ENCODE measurements around the gene NDUFA5.
"Not testable (repeated sequence)": the region's sequence is repeated elsewhere in the genome, so short reads cannot be mapped to it uniquely, and the experiment has no call there.

The NDUFA5 gene

DNA sequence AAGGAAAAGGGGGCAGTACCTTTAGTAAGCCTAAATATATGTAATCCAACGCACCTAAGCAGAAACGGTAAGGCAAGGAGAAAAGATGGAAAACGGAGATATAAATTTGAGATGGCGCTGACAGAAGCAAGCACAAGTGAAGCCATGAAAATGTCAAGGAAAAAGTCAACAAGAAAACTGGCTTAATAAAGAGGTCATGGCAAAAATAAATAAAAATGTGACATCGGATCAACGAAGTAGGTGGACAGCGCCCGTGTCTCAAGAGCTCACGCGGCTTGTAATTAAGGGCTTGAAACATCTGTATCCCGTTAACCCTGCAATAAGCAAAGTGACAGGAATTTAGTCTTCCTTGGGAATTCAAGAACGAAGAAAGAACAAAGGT lies 611 bp downstream of the NDUFA5 start:
- no peak for DNase-seq (ENCODE audit: low spot score)

DNA sequence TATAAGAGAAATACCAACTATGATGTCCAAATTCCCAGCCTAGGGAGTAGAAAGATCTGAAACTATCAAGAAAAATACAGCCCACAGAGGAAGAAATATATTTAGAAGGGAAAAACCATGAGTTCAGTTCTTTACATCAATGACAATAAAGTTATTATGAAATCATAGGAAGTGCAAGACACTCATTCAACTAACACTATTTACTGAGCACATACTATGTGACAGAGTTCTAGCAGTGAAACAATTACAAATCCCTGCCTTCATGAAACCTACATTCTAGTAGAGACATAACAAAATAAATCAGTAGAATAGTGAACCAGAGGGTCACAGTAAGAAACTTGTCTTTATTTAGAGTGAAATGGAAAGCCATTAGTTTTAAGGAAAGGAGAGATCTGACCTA lies 2.1 kb downstream of the NDUFA5 start:
- no peak for DNase-seq (ENCODE audit: low spot score)

DNA sequence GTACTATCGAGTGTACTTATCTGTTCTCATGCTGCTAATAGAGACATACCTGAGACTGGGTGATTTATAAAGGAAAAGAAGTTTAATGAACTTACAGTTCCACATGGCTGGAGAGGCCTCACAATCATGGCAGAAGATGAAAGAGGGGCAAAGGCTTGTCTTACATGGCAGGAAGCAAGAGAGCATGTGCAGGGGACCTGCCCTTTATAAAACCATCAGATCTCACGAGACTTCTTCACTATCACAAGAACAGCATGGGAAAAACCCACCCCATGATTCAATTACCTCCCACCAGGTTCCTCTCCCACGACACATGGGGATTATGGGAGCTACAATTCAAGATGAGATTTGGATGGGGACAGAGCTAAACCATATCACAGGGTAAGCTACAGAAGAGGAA lies 4.5 kb downstream of the NDUFA5 start:
- no peak for DNase-seq (ENCODE audit: low spot score)

DNA sequence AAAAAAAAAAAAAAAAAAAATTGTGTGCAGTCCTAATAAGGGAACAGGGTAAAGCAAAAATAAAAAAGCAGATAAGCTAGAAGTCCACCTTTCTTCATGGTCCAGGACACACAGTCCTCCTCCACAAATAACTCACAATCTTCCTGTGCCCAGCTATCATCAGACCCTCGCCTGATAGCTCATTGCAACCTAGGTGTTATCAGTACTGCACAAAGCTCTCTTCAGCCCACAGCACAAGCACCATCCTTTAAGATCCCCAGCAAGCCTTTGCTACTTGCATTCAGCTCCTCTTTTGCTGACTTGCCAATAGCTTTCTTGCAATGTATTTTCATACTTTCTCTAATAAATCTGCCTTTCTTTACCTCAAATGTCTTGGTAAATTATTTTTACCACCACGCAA lies 5.0 kb downstream of the NDUFA5 start:
- no peak for DNase-seq (ENCODE audit: low spot score)

DNA sequence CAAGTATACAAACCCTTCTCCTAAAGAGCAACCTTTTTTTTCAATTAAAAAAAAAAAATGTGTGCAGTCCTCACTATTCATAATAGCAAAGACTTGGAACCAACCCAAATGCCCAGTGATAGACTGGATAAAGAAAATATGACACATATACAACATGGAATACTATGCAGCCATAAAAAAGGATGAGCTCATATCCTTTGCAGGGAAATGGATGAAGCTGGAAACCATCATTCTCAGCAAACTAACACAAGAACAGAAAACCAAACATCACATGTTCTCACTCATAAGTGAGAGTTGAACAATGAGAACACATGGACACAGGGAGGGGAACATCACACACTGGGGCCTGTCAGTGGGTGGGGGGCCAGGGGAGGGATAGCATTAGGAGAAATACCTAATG lies 5.5 kb downstream of the NDUFA5 start:
- not testable (repeated sequence) for DNase-seq (ENCODE audit: low spot score)

DNA sequence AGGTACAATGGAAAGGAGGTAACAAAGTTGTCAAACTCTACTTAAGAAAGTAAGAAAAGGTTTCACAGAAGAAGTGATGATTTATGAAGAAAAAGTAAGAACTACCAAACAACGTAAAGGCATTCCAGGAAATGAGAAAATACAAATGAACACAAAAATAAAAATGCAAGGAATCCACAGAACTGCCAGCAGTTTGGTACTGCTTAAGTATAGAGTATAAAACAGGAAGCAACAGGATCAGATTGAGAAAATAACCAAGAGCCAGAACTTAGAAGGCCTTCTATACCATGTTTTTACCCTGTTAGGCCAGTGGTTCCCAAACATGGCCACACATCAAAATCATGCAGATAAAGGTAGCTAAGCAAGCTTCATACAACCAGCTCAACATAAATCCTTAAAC lies 9.2 kb downstream of the NDUFA5 start:
- no peak for DNase-seq (ENCODE audit: low spot score)

DNA sequence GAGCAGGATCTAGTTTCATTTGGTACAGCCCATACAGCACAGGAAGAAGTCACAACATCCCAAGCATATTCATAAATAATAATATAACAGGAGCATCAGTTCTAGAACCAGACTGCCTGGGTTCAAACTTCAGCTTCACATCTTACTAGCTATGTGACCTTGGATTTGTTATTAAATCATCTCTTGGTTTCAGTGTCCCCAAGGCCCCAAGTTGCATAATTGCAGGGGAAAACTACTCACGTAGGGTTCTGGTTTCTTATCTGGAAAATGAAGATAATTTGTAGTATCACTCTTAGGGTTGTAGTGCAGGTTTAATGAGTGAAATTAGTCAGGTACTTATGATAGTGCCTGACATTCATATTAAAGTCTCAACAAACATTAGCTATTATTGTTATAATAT lies 17.7 kb downstream of the NDUFA5 start:
- no peak for DNase-seq (ENCODE audit: low spot score)

DNA sequence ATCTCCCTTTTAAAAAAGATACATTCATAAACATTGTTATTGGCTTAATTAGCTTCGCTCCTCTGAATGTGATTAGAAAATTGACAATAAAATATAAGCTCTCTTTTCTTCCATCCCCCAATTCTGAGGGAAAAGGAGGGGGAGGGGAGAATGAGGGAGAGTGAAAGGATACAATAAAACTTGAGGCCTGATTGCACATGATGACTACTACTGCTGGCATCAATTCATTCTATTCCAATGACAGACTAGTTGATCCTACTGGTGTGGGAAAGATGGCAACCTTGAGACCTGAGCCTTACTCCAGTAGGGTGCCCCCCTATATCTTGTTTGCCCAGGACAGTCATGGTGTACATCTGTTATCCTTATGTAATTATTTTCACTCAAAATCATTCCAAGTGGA lies 18.7 kb downstream of the NDUFA5 start:
- DNase-seq (ENCODE audit: low spot score): no peak

DNA sequence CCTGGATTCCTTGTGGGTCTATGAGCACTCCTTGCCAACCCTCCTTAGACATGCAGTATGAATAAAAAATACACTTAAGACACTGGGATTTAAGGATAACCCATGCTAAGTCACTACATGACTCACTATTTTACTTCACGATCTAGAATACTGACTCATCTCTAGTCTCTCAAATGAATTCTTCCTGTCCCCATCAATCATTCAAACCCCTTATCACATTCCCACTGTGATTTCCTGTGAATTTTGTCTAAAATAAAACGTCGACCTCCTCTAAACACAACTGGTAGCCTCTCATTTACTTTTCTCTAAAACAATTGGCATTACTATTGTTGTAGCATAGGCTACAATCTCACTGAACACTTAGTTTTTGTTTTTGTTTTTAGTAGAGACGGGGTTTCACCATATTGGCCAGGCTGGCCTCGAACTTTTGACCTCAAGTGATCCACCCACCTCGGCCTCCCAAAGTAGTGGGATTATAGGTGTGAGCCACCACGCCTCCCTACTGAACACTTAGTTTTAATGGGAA lies 19.4 kb downstream of the NDUFA5 start:
- no peak for DNase-seq (ENCODE audit: low spot score)

DNA sequence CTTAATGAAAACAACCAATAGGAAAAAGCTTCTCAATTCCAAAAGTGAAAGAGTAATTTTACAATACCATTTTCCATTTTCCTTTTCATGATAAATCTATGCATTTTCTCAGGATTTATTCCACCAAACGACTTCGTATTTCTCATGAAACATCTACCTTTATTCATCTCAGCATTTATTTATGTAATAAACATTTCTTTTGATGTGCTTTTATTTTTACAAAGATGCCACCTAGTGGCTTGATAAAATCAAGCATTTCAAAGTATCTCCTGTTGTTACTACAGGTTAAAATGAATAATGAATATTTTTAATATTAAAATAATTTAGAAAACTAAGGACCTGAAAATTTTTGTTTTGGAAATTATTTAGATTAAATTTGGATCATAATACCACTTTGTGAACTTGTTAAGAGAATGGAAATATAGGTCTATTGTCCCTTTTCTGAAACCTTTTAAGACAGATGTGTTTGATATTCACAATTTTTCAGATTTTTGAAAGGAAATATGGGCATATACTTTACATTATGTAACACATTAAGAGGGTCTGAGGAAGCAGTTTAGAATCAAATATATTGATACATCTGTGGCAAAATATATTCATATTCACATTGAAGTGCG lies 20.5 kb downstream of the NDUFA5 start:
- peak; percentile 37 for DNase-seq (ENCODE audit: low spot score)

DNA sequence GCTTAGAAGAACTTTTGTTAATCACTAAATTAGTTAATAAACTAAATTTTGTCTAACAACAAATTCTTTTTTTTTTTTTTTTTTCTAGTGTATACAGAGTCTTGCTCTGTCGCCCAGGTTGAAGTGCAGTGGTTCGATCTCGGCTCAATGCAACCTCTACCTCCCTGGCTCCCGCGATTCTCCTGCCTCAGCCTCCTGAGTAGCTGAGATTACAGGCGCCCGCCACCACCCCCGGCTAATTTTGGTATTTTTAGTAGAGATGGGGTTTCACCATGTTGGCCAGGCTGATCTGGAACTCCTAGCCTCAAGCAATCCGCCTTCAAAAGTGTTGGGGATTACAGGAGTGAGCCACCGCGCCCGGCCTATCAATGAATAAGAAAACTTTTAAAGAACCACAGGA lies 22.1 kb downstream of the NDUFA5 start:
- no peak for DNase-seq (ENCODE audit: low spot score)

DNA sequence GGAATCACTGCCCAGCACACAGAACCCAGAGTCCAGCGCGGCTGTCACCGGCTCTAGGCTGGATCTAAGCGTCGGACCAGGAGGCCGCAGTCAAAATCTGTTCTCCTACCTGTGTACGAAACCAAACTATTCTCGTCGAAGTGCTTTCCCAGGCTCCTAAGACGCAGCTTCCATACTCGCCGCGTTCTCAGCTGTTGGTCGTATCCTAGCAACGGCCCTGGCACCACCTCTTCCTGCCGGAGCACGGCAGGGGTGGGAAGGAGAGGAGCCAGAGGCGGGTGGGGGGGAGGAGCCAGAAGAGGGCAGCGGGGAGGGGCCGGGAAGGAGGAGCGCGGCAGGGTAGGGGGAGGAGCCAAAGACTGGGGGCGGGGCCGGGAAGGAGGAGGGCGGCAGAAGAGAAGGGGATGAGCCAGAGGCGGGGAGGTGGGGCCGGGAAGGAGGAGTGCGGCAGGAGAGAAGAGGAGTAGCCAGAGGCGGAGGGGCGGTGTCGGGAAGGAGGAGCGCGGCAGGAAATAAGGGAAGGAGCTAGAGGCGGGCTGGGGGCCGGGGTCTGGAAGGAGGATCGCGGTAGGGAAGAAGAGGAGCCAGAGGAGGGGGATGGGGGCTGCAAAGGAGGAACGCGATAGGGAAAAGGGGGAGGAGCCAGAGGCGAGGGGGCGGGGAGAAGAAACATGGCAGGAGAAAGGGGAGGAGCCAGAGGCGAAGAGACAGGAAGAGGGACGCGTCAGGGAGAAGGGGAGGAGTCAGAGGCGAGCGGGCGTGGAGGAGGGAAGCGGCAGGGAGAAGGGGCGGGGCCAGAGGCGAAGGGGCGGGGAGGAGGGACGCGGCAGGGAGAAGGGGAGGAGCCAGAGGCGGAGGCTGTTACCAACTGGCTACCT lies 23.0 kb downstream of the NDUFA5 start, which contains the start of gene IQUB:
IQUB (minus strand) TSS at position 213 of the 878 bp plus-strand sequence. CDS start 22,255 bp downstream, outside the sequence.
- peak; percentile 96 for DNase-seq (ENCODE audit: low spot score)

DNA sequence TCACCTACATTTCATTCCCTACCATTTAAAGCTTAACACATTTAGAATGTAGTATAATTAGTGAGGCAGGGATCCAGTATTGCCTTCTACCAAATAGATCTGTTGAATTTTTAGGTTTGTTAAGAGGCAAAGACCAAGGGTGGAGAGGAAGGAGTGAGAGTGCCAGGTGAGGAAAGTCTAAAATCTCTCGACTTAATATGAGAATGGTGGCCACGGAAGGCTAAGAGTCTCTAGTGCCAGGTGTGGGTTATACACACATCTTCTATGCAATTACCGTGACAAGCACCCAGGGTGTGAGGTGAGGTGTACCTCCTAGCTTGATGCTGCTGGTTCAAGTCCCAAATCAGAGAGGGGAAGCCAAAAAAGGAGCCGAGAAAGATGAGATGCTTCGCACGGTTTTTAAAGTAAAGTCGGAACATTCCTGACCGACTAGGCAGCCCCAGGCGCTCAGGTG lies 23.7 kb downstream of the NDUFA5 start:
- DNase-seq (ENCODE audit: low spot score): no peak

DNA sequence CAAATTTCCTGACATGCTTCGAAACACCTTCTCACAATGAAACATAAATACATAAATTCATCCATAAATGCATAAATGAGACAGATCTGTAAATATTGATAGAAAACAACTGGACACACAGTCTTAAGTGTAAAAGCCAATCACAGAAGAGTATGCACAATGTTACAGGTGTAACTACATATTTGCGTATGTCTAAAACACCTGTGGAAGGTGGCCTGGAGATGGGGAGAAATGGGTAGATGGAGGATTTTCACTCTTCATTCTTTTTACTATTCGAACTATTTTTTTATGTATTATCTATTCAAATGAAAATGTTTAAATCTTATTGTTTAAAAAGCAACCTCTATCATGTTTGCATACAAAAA lies 24.1 kb downstream of the NDUFA5 start:
- DNase-seq (ENCODE audit: low spot score): no peak

DNA sequence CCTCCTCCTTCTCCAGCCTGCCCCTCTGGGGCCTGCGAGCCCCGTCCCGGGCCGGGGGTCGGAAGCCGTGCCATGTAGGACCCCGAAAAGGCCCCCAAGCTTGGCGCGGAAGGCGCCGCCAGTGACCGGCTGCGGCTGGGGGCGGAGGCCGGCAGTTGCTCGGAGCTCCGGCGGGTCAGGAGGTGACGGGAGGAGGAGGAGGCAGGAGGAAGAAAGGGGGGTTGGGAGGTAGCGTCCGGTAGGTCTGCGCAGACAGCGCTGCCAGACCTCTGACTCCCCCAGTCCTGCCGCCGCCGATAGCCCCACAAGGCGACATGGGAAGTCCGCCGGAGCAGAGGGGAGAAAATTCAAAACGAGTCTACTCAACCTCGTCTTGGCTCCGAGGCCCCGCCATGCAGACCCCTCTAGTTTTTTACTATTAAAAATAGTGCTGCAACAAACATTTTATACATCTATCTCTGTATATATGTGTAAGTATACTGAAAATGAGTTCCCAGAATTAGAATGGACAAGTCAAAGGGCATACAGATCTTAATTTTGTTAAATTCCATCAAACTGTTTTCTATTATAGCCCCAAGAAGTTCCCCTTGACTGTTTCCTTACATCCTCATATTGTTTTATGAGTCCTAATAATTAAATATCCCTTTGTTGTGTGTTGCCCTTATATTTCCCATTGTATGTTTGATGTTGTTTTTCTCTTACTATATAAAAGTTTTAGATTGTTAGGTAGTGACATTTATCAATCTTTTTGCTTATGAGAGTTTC lies 24.6 kb downstream of the NDUFA5 start:
- DNase-seq (ENCODE audit: low spot score): not testable (repeated sequence)

DNA sequence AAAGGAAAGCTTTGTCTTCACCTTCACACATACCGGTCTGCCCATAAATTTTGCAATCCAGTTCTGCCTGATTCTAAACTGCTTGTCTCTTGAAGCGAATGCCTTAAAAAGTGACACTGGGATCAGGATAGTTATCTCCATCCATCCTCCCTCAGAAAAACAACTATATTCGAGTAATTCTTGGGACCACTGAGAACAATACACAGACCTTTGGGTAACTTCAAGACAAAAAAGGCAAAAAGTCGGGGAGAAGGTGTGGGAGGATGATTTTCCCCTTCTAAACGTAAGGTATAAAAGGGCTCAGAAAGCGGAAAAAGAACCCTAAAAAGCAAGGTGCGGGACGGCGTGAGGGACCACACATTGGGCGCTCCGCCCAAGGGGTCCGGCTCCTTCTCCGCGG lies 25.3 kb downstream of the NDUFA5 start:
- DNase-seq (ENCODE audit: low spot score): not testable (repeated sequence)

DNA sequence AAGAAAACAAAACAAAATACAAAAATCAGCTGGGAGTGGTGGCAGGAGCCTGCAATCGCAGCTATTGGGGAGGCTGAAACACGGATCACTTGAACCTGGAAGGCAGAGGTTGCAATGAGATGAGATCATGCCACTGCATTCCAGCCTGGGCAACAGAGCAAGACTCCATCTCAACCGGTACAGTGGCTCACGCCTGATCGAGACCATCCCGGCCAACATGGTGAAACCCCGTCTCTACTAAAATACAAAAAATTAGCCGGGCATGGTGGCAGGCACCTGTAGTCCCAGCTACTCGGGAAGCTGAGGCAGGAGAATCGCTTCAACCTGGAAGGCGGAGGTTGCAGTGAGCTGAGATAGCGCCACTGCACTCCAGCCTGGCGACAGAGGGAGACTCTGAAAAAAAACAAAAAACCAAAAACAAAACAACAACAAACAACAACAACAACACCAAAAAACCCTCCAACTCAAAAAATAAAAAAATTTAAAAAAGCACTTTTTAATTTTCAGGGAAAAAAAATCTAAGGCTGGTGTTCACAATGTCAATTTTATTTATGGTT lies 27.5 kb downstream of the NDUFA5 start:
- not testable (repeated sequence) for DNase-seq (ENCODE audit: low spot score)

DNA sequence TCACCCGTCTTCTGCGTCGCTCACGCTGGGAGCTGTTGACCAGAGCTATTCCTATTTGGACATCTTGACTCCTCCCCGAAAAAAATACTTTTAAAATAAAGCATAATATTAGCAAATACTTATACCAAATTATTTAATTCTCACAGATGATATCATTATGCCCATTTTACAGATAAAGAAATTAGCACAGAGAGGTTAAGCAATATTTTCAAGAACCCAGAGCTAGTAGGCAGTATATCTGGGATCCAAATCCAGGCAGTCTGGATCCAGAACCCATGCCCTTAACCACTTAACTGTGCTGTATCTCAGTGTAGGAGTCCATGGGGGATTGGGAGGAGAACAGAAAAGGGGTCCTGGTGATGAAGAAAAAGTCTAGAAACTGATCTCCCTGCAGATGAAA lies 29.4 kb downstream of the NDUFA5 start:
- no peak for DNase-seq (ENCODE audit: low spot score)

DNA sequence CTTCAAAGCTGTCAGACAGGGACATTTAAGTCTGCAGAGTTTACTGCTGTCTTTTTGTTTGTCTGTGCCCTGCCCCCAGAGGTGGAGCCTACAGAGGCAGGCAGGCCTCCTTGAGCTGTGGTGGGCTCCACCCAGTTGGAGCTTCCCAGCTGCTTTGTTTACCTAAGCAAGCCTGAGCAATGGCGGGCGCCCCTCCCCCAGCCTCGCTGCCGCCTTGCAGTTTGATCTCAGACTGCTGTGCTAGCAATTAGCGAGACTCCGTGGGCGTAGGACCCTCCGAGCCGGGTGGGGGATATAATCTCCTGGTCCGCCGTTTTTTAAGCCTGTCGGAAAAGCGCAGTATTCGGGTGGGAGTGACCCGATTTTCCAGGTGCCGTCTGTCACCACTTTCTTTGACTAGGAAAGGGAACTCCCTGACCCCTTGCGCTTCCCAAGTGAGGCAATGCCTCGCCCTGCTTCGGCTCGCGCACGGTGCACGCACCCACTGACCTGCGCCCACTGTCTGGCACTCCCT lies 29.8 kb downstream of the NDUFA5 start:
- DNase-seq (ENCODE audit: low spot score): not testable (repeated sequence)

DNA sequence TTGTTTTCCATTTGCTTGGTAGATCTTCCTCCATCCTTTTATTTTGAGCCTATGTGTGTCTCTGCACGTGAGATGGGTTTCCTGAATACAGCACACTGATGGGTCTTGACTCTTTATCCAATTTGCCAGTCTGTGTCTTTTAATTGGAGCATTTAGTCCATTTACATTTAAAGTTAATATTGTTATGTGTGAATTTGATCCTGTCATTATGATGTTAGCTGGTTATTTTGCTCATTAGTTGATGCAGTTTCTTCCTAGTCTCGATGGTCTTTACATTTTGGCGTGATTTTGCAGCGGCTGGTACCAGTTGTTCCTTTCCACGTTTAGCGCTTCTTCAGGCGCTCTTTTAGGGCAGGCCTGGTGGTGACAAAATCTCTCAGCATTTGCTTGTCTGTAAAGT lies 31.1 kb downstream of the NDUFA5 start:
- DNase-seq (ENCODE audit: low spot score): not testable (repeated sequence)

DNA sequence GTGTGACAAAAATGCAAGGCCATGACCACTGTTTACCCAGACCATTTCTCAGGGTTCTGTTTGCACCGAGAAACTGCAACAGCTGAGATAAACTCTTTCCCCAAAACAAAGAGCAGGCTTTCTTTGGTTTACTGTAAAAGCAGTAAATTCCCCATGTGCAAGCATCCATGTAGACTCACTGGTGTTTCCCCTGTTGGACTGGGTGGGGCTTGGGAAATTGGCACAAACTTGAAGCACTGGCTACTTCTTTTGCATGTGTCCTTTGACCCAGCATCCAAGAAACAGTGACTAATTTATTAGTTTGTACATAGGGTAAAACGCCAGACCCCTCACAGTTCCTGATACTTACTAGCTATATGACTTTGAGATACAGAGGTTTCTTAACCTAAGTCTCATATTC lies 35.6 kb downstream of the NDUFA5 start:
- DNase-seq (ENCODE audit: low spot score): peak; percentile 9

DNA sequence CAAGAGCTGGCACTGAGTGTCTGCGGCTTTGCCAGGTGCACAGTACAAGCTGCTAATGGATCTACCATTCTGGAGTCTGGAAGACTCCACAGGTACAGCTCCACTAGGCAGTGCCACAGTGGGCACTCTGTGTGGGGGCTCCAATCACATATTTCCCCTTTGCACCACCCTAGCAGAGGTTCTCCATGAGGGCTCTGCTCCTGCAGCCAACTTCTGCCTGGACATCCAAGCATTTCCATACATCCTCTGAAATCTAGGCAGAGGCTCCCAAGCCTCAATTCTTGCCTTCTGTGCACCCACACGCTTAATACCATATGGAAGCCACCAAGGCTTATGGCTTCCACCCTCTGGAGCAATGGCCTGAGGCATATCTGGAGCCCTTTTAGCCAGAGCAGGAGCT lies 52.4 kb downstream of the NDUFA5 start:
- DNase-seq (ENCODE audit: low spot score): no peak
